GM19043 (cell line): ENCODE measurements around the gene TMEM156.
"Not testable (repeated sequence)": the region's sequence is repeated elsewhere in the genome, so short reads cannot be mapped to it uniquely, and the experiment has no call there.

Experiments used
- ATAC-seq: cut with Tn5 transposase; IDR thresholded peaks from one replicate; pipeline ENCODE4 v1.9.1; 2021; ENCODE audit warnings: low read depth; ENCODE audit not compliant: unreplicated experiment

The TMEM156 gene

GRCh38 chr4:38959248-38959647 is 73.0 kb downstream of the TMEM156 start:
- ATAC-seq, result not testable (repeated sequence)

GRCh38 chr4:38958453-38959190 is 73.6 kb downstream of the TMEM156 start:
- ATAC-seq, result no peak

DNA sequence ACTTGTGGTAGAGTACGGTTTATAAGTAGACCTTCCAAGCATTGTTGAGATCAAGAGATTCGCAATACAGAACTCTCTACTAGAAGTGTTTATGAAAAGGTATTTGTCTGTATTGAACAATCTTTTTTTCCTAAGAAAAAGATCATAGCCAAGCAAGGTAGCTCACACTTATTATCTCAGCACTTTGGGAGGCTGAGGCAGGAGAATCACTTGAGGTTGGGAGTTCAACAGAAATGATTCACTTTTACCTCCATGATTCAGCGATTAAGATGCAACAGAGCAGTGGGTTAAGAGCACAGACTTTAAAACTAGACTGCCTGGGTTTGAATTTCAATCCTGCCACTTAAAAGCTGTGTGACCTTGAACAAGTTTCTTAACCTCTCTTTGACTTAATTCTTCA is 74.3 kb downstream of the TMEM156 start:
- ATAC-seq, result no peak

DNA sequence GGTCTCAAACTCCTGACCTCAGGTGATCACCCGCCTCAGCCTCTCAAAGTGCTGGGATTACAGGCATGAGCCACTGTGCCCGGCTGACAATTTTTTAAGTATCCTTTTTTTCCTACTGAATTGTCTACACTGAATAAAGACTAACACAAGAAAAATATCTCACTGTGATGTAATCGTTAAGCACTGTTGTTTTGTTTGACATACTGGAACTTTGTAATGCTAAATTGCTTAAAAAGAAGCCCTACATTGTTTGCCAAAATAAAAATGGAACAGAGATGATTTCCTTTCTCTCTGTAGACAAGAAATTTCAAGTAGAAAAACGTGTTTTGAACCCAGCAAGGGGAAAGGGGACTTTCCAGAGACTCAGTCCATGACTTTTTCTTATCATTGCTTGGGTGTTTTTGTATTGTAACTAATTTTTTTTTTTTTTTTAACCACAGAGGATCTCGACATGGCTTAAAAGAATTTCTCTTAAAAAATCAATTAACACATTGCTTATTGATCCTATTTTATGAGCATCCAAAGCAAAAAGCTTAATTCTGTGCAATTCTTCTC is 74.9 kb downstream of the TMEM156 start:
- no peak for ATAC-seq

DNA sequence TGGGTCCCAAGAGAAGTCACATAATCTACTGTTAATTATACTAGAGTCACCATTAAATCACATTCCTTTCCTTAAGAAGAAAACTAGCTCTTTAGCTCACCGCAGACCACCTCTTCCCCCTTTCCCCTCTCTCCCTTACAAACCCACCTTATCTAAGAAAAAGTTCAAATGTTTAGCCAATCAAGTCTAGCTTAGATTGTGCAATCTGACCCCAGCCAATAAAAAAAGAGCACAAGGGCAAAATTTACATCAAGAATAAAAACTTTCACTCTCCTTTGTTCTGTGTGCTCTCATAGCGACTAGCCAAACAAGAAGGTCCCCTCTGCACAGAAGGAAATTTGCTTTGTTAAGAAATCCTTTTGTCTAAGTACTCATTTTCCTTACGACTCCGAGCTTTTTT is 76.3 kb downstream of the TMEM156 start:
- no peak for ATAC-seq

DNA sequence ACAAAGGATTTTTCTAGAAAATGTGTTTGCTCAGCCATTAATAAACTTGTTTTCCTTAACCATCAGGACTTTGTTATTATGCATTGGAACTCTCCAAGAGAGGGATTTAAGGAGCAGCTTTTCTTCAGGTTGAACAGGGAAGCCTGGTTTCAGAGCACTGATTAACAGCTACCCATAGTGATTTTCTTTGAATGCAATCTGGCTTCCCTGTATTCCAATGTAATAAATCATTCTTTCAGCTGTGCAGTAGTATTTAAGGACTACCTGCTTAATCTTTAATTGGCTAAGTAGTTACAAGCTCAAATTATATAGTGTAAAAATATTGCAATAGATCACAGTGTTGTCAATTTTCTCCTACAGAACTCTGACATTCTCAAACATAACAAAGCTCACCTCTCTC is 77.5 kb downstream of the TMEM156 start:
- no peak for ATAC-seq

DNA sequence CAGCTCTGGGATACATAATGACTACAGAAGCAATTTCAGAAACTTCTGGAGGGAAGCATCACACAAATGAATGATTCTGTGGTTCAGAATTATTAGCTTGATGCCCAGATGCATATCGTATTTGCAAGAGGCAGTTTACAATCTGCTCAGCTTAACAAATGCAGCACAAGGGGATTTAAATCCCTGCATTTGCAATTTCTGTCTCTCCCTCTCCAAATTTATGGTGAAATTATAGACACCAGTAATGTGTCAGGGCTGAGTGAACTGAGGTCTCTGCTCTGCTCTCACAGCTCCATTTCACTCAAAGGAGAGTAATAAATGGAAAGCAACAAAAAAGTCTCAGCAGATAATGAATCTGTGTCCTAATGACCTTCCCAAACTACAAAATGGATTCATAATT is 80.2 kb downstream of the TMEM156 start:
- ATAC-seq, result no peak

- no peak for ATAC-seq
These were observed 80.6 kb downstream of the TMEM156 start for GRCh38 chr4:38951598-38951997.

DNA sequence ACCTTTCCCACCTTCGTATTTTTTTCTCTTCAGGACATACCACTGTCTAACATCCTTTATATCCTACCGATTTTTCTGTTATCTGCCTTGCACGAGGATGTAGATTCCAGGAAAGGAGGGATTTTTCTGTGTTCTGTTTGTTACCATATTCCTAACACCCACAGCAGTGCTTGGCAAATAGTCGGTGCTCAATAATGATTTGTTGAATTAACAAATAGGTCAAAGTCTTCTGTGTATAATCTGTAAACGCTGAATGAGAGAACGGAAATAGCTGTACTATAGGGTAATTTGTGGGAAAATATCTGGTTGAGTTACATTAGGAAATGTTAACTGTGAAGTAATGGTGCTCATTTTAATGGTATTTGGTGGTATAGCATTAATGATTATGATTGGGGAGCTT is 81.5 kb downstream of the TMEM156 start:
- no peak for ATAC-seq

DNA sequence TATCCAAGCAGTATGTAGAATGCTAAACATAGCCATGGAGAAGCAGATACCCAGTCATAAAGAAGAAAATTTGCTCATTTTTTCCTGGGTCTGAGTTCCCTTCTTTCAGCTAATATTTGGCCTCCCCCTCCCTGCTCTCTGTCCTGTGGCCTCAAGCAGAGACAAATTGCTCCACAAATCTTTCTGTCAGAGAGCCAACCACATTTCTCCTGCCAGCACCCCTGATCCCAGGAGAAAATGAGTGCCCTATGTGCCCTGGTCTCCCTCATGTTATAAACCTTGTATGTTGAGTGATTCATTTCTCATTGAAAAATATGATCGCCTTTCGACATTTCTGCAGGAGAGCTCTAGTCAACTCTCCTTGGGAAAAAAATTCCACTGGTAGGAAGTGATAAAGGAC is 82.0 kb downstream of the TMEM156 start:
- no peak for ATAC-seq

GRCh38 chr4:38949411-38950051 is 82.7 kb downstream of the TMEM156 start:
- ATAC-seq, result no peak

- ATAC-seq, result no peak
These were observed 83.7 kb downstream of the TMEM156 start for GRCh38 chr4:38948551-38948950.

DNA sequence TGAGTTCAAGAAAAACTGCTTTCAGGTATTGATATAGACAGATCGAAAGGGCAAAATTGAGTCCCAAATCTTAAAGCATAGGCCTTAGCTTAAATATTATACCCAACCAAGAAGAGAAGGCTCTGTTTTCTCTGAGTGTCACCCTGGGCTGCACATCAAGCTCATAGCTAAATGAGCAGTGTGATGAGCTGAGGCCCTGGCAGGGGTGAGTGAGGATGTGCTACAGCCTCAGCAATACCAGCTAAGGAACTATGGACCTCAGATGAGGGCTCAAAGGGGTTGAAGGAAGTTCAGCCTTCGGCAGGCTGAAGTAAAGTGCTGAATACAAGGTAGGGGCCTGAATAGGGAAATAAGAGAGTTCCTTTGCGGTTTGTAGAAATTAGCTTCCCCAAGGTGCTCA is 85.3 kb downstream of the TMEM156 start:
- no peak for ATAC-seq

GRCh38 chr4:38944440-38944839 is 87.8 kb downstream of the TMEM156 start:
- ATAC-seq, result no peak

DNA sequence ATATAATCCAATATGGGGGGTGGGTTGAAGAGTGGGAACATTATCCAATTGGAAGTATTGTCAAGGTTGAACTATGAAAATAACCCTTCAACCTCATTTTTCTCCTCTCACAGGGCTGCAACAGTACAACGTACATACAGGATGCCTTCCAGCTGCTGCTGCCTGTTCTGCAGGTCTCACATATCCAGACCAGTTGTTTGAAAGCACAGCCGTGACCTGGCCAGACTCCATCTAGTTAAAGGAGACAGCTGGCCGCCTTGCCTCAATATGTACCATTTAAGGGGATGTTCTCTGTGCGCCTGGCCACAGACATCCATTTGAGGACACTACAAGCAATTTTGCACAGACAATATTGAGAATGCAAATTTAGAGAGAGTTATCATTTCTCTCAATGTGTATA is 88.9 kb downstream of the TMEM156 start:
- no peak for ATAC-seq

DNA sequence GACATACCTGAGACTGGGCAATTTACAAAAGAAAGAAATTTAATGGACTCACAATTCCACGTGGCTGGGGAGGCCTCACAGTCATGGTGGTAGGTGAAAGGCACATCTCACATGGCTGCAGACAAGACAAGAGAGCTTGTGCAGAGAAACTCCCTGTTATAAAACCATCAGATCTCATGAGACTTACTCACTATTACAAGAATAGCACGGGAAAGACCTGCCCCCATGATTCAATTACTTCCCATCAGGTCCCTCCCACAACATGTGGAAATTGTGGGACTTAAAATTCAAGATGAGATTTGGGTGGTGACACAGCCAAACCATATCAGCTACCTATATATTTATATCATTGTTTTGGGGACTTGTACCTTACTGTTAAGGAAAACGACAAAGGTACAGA is 90.3 kb downstream of the TMEM156 start:
- ATAC-seq, result not testable (repeated sequence)

- ATAC-seq, result no peak
These were observed 91.7 kb downstream of the TMEM156 start for GRCh38 chr4:38940476-38940875.

- ATAC-seq, result peak; percentile 93
These were observed 93.0 kb downstream of the TMEM156 start for GRCh38 chr4:38939165-38939564.

DNA sequence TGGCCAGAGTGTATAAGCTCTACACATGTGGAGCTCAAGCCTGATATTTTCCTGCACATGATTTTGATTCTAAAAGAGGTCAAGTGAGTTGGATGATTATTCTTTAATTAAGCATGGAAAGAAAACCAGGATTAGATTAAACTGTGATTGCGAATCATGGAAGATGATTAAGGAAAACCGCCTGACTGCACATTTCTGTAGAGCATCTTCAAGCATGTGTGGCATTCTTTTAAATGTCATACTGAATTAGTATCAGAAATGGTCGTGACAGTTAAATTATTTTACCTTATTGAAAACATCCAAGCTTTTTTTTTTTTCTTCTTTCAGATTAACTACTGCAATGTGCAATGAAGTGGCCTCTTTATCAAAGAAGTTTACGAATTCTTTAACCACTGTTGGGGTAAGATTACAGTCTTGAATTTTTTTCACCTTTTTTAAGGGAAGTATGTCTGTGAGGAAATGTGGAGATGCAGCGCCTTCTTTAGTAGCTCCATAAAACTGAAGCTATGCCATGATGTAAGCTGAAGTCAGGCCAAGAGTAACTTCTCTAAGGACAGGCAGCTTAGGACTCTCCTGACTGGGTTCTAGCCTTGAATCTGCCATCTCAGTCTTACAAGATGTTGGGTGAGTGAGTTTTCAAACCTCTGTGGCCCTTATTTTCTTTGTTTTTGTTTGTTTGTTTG is 96.7 kb downstream of the TMEM156 start:
- no peak for ATAC-seq

GRCh38 chr4:38931125-38931524 is 101.1 kb downstream of the TMEM156 start:
- no peak for ATAC-seq

- no peak for ATAC-seq
These were observed 101.5 kb downstream of the TMEM156 start for GRCh38 chr4:38930707-38931106.
